ENCODE measurements around the gene SUMO1.

Gene SUMO1

GRCh38 chr2:202208526-202208925, 29.9 kb downstream of the SUMO1 start:
- Histone ChIP-seq H3K27ac (no peak overlapping the region), H3K9me3 (no peaks in the 10 kb centered on the region), H3K4me3 (ENCODE audit: low read depth in 1 of 2, low read length in 1 of 2) (no peak overlapping the region), H3K36me3 (peaks cover 88% of the 10 kb centered on the region), H3K4me1 (ENCODE audit: control insufficient read depth in 1 of 2, insufficient read depth in 1 of 2, low read depth in 1 of 2, low read length in 1 of 2) (no peaks in the 10 kb centered on the region), H3K27me3 (no peaks in the 10 kb centered on the region)
- no peak for TF ChIP-seq CTCF (IDR thresholded peaks at IDR 0.05)

- Histone ChIP-seq H3K9me3 (no peaks in the 10 kb centered on the region), H3K27ac (no peak overlapping the region), H3K4me1 (ENCODE audit: control insufficient read depth in 1 of 2, insufficient read depth in 1 of 2, low read depth in 1 of 2, low read length in 1 of 2) (no peaks in the 10 kb centered on the region), H3K4me3 (ENCODE audit: low read depth in 1 of 2, low read length in 1 of 2) (no peak overlapping the region), H3K27me3 (no peaks in the 10 kb centered on the region), H3K36me3 (peaks cover 61% of the 10 kb centered on the region)
- no peak for TF ChIP-seq CTCF (IDR thresholded peaks at IDR 0.05)
These were observed 33.5 kb downstream of the SUMO1 start for GRCh38 chr2:202204855-202205254.

GRCh38 chr2:202203348-202203747, 35.0 kb downstream of the SUMO1 start:
- no peaks in the 10 kb centered on the region for H3K27me3 ChIP-seq
- no peak overlapping the region for H3K4me3 ChIP-seq (ENCODE audit: low read depth in 1 of 2, low read length in 1 of 2)
- H3K27ac ChIP-seq, result no peak overlapping the region
- H3K36me3 ChIP-seq, result peaks cover 48% of the 10 kb centered on the region
- no peaks in the 10 kb centered on the region for H3K9me3 ChIP-seq
- no peaks in the 10 kb centered on the region for H3K4me1 ChIP-seq (ENCODE audit: control insufficient read depth in 1 of 2, insufficient read depth in 1 of 2, low read depth in 1 of 2, low read length in 1 of 2)
- TF ChIP-seq CTCF (IDR thresholded peaks at IDR 0.05), result no peak

GRCh38 chr2:202201220-202202160, 36.9 kb downstream of the SUMO1 start:
- no peak for TF ChIP-seq CTCF (IDR thresholded peaks at IDR 0.05)
- H3K4me3 ChIP-seq (ENCODE audit: low read depth in 1 of 2, low read length in 1 of 2), result no peak overlapping the region
- H3K27me3 ChIP-seq, result no peaks in the 10 kb centered on the region
- peaks cover 2 to 4% of the 10 kb centered on the region in 2 experiments for H3K4me1 ChIP-seq (ENCODE audit: control insufficient read depth in 1 of 2, insufficient read depth in 1 of 2, low read depth in 1 of 2, low read length in 1 of 2)
- H3K36me3 ChIP-seq, result peaks cover 31% of the 10 kb centered on the region
- H3K27ac ChIP-seq, result no peak overlapping the region
- H3K9me3 ChIP-seq, result no peaks in the 10 kb centered on the region

- no peaks in the 10 kb centered on the region for H3K27me3 ChIP-seq
- no peak overlapping the region for H3K4me3 ChIP-seq (ENCODE audit: low read depth in 1 of 2, low read length in 1 of 2)
- peaks cover 3% of the 10 kb centered on the region for H3K36me3 ChIP-seq
- no peak overlapping the region for H3K27ac ChIP-seq
- peaks cover 3 to 4% of the 10 kb centered on the region in 2 experiments for H3K4me1 ChIP-seq (ENCODE audit: control insufficient read depth in 1 of 2, insufficient read depth in 1 of 2, low read depth in 1 of 2, low read length in 1 of 2)
- H3K9me3 ChIP-seq, result no peaks in the 10 kb centered on the region
- TF ChIP-seq CTCF (IDR thresholded peaks at IDR 0.05), result no peak
These were observed 41.7 kb downstream of the SUMO1 start for GRCh38 chr2:202196727-202197126.

Measured in neutrophil (primary cell).